Panc1 (cell line): ENCODE data around the gene GPATCH2L. TPM values are rescaled to one million over a fixed set of nuclear protein-coding genes. Genes with fewer than 3 reads are reported as not detected.

ENCODE experiments used
- ATAC-seq: fragments of 200-7000 bp; cut with Tn5 transposase; 2 replicates; pipeline ENCODE4 v1.9.1; 2020; ENCODE audit warnings: mild to moderate bottlenecking, moderate library complexity
- BruUV-seq: library from RNA; stranded (reverse); fragments of 400-500 nt; replicated peaks from 2 replicates; lab custom pipeline; 2021; lab: Mats Ljungman, UMichigan
- CTCF ChIA-PET: fragments of 300-600 bp; sonication (Branson Sonifier 250); formaldehyde crosslinking; loops from one replicate; lab custom pipeline; 2022; ENCODE audit warnings: antibody characterized with exemption; lab: Charles Lee
- POLR2A ChIA-PET: fragments of 300-600 bp; sonication (Branson Sonifier 250); formaldehyde crosslinking; loops from one replicate; lab custom pipeline; 2022; ENCODE audit warnings: antibody characterized with exemption; lab: Charles Lee
- DNase-seq: peaks from one replicate; pipeline ENCODE4 v3.0.0-alpha.2; 2010; ENCODE audit warnings: low read depth, low spot score
- H3K27ac ChIP-seq: 2 replicates; pipeline ENCODE4 v1.5.1; 2011; ENCODE audit warnings: mild to moderate bottlenecking, low read length, inconsistent platforms
- H3K27me3 ChIP-seq: fragments of 200-500 bp; sonication (Bioruptor generic); 2 replicates; pipeline ENCODE4 v1.6.0; 2014; ENCODE audit warnings: low read length, inconsistent platforms; ENCODE audit not compliant: control insufficient read depth, insufficient read depth
- H3K36me3 ChIP-seq: fragments of 200-500 bp; sonication (Bioruptor generic); 2 replicates; pipeline ENCODE4 v1.5.1; 2014; ENCODE audit warnings: inconsistent platforms, mild to moderate bottlenecking, low read length, moderate library complexity; ENCODE audit not compliant: control insufficient read depth, insufficient read depth
- H3K4me1 ChIP-seq: 2 replicates; pipeline ENCODE4 v1.5.1; 2011; ENCODE audit warnings: inconsistent platforms, mild to moderate bottlenecking, low read length, moderate library complexity; ENCODE audit not compliant: control insufficient read depth, insufficient read depth
- H3K4me3 ChIP-seq, 2 experiments: 2 replicates each; pipeline ENCODE4 v1.5.1; 2011 to 2012; ENCODE audit warnings: low read depth in 2 of 2, low read length in 2 of 2, mild to moderate bottlenecking in 2 of 2, inconsistent platforms in 1 of 2, moderate library complexity in 1 of 2
- H3K9me3 ChIP-seq: fragments of 200-500 bp; sonication (Bioruptor generic); 2 replicates; pipeline ENCODE4 v1.5.1; 2014; ENCODE audit warnings: low read depth, mild to moderate bottlenecking, inconsistent platforms, low read length, moderate library complexity; ENCODE audit not compliant: control insufficient read depth, insufficient read depth
- POLR2AphosphoS5 ChIP-seq: IDR thresholded peaks from 2 replicates; pipeline ENCODE4 v1.6.1; 2012; ENCODE audit warnings: mild to moderate bottlenecking, low read depth, low read length, moderate library complexity
- SIN3A ChIP-seq: IDR thresholded peaks from 2 replicates; pipeline ENCODE4 v1.6.1; 2012; ENCODE audit warnings: low read depth, mild to moderate bottlenecking, low read length, moderate library complexity, borderline replicate concordance; ENCODE audit not compliant: insufficient read depth
- TCF7L2 ChIP-seq: IDR thresholded peaks from 2 replicates; pipeline ENCODE4 v1.6.1; 2011; ENCODE audit warnings: mild to moderate bottlenecking, low read depth, low read length, inconsistent platforms
- in situ Hi-C: cut with HindIII; loops from 2 replicates; pipeline ENCODE4 v1.10.0; 2016; ENCODE audit warnings: low sequenced_read_pairs, low pct_unique_long_range_greater_than_20kb
- intact Hi-C: fragments of 100-400 bp; cut with micrococcal nuclease; formaldehyde crosslinking; loops from one replicate; pipeline ENCODE4 v1.10.0; 2022; ENCODE audit not compliant: unreplicated experiment
- total RNA-seq: library from RNA; stranded (reverse); gene quantifications from one replicate; pipeline ENCODE4 v1.2.1, GENCODE V29; 2021; ENCODE audit not compliant: unreplicated experiment
- TF ChIP-seq, protein P1 (sequence below), 2 experiments: IDR thresholded peaks; 2 replicates each; pipeline ENCODE4 v1.6.1; 2011 to 2012; ENCODE audit warnings: low read depth in 2 of 2, control low read depth in 1 of 2, low read length in 1 of 2, mild to moderate bottlenecking in 1 of 2, moderate library complexity in 1 of 2; ENCODE audit not compliant: insufficient read depth in 1 of 2
- TF ChIP-seq, protein P2 (sequence below): fragments of 450-650 bp; IDR thresholded peaks from 2 replicates; pipeline ENCODE4 v1.5.1; 2017; ENCODE audit warnings: mild to moderate bottlenecking

GPATCH2L gene
- total RNA-seq, 1 experiment from 2014 or later = 35.0 TPM

DNA sequence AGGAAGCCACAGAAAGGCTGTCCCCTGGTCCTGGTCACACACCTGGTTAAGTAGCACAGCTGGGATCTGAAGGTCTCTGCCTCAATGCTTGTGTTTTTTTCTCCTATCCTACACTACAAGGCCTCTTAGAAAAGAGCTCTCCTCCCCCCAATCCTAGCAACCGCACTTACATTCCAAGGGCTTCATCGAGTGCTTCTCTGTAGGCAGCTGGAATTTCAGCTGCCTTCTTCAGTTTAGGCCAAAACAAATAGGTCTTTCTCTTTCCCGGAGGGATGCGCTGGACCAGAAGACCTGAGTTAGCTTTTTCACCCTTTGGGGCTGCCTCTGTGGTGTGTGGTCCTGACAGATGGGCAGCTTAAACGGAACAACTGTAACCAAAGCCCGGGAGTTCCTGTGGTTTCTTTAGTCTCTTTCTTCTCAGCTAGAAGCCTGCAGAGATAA, 109.7 kb downstream of the GPATCH2L start:
- Histone ChIP-seq H3K9me3 (no peaks in the 10 kb centered on the region), H3K27me3 (no peaks in the 10 kb centered on the region), H3K27ac (no peak overlapping the region), H3K36me3 (no peaks in the 10 kb centered on the region), H3K4me3 (no peak overlapping the region), H3K4me1 (no peaks in the 10 kb centered on the region)
- BruUV-seq = no TSS peak
- DNase-seq (no peak), ATAC-seq (no peak)
- in situ Hi-C loops = no loop called here
- intact Hi-C loops = no loop called here
- TF ChIP-seq TCF7L2 (no peak), SIN3A (no peak), POLR2AphosphoS5 (no peak)
- TF ChIP-seq, protein P1, sequence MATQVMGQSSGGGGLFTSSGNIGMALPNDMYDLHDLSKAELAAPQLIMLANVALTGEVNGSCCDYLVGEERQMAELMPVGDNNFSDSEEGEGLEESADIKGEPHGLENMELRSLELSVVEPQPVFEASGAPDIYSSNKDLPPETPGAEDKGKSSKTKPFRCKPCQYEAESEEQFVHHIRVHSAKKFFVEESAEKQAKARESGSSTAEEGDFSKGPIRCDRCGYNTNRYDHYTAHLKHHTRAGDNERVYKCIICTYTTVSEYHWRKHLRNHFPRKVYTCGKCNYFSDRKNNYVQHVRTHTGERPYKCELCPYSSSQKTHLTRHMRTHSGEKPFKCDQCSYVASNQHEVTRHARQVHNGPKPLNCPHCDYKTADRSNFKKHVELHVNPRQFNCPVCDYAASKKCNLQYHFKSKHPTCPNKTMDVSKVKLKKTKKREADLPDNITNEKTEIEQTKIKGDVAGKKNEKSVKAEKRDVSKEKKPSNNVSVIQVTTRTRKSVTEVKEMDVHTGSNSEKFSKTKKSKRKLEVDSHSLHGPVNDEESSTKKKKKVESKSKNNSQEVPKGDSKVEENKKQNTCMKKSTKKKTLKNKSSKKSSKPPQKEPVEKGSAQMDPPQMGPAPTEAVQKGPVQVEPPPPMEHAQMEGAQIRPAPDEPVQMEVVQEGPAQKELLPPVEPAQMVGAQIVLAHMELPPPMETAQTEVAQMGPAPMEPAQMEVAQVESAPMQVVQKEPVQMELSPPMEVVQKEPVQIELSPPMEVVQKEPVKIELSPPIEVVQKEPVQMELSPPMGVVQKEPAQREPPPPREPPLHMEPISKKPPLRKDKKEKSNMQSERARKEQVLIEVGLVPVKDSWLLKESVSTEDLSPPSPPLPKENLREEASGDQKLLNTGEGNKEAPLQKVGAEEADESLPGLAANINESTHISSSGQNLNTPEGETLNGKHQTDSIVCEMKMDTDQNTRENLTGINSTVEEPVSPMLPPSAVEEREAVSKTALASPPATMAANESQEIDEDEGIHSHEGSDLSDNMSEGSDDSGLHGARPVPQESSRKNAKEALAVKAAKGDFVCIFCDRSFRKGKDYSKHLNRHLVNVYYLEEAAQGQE (IDR thresholded peaks at IDR 0.05; ENCODE audit: insufficient read depth in 1 of 2, low read depth in 2 of 2, low read length in 1 of 2) = no peak
- TF ChIP-seq, protein P2, sequence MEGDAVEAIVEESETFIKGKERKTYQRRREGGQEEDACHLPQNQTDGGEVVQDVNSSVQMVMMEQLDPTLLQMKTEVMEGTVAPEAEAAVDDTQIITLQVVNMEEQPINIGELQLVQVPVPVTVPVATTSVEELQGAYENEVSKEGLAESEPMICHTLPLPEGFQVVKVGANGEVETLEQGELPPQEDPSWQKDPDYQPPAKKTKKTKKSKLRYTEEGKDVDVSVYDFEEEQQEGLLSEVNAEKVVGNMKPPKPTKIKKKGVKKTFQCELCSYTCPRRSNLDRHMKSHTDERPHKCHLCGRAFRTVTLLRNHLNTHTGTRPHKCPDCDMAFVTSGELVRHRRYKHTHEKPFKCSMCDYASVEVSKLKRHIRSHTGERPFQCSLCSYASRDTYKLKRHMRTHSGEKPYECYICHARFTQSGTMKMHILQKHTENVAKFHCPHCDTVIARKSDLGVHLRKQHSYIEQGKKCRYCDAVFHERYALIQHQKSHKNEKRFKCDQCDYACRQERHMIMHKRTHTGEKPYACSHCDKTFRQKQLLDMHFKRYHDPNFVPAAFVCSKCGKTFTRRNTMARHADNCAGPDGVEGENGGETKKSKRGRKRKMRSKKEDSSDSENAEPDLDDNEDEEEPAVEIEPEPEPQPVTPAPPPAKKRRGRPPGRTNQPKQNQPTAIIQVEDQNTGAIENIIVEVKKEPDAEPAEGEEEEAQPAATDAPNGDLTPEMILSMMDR = no peak
- ChIA-PET CTCF (no interaction called here), POLR2A (no interaction called here)

DNA sequence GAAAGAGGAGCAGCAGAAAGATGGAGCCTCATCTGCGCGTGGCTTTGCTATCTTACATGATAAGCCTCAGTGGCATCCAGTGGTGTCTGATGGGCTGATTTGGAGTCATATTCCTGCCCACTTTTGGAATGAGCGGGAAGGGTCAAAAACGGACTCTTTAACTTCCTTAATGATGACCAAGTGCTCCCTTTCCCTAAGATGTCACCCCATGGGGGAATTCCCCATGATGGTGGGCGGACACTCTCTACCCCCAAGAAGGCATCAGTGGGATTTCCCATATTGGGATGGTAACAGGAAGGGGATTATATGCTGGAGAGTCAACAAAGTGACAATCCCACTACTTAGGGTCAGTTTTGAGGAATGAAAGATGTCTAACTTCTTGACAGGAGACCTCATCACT, 110.9 kb downstream of the GPATCH2L start:
- H3K4me1 ChIP-seq = no peaks in the 10 kb centered on the region
- ChIA-PET POLR2A (no interaction called here), CTCF (no interaction called here)
- TF ChIP-seq SIN3A (no peak), TCF7L2 (no peak), POLR2AphosphoS5 (no peak)
- TF ChIP-seq, protein P2 = no peak
- TF ChIP-seq, protein P1 (IDR thresholded peaks at IDR 0.05; ENCODE audit: insufficient read depth in 1 of 2, low read depth in 2 of 2, low read length in 1 of 2) = no peak
- in situ Hi-C loops (no loop called here), intact Hi-C loops (no loop called here)
- H3K27ac ChIP-seq = no peak overlapping the region
- H3K9me3 ChIP-seq = no peaks in the 10 kb centered on the region
- H3K27me3 ChIP-seq = no peaks in the 10 kb centered on the region
- no TSS peak for BruUV-seq
- no peaks in the 10 kb centered on the region for H3K36me3 ChIP-seq
- no peak overlapping the region for H3K4me3 ChIP-seq
- no peak for DNase-seq
- ATAC-seq = no peak

Other genes with a start within 250 kb of the GPATCH2L start
- 9.6 TPM for gene TGFB3, start 169.9 kb upstream of the GPATCH2L start, total RNA-seq
- 20.0 TPM for gene IFT43, start 166.2 kb upstream of the GPATCH2L start, total RNA-seq
- gene ESRRB, start 224.2 kb downstream of the GPATCH2L start, total RNA-seq = not detected